HG03378 (cell line): ENCODE data around the gene MYO9B.

Experiments
- ATAC-seq: cut with Tn5 transposase; IDR thresholded peaks from one replicate; pipeline ENCODE4 v1.9.1; 2021; ENCODE audit warnings: mild to moderate bottlenecking, moderate library complexity; ENCODE audit not compliant: unreplicated experiment

MYO9B gene

GRCh38 chr19:17236811-17237543, 161.4 kb downstream of the MYO9B start:
- ATAC-seq: no peak

GRCh38 chr19:17237747-17238706, 162.4 kb downstream of the MYO9B start:
- ATAC-seq: no peak

- no peak for ATAC-seq
Observed at GRCh38 chr19:17240062-17240752, 164.6 kb downstream of the MYO9B start.

- ATAC-seq: no peak
Observed at GRCh38 chr19:17240826-17241399, 165.3 kb downstream of the MYO9B start.

GRCh38 chr19:17242431-17243208, 167.0 kb downstream of the MYO9B start:
- no peak for ATAC-seq

- ATAC-seq: no peak
Observed at GRCh38 chr19:17243211-17243829, 167.7 kb downstream of the MYO9B start.

- no peak for ATAC-seq
Observed at GRCh38 chr19:17243830-17244617, 168.4 kb downstream of the MYO9B start.

GRCh38 chr19:17244618-17245534, 169.3 kb downstream of the MYO9B start:
- no peak for ATAC-seq

GRCh38 chr19:17245535-17245984, 170.0 kb downstream of the MYO9B start, which contains the start of gene NR2F6:
Gene NR2F6 (minus strand): TSS chr19:17245919. CDS start chr19:17245220, 699 bp downstream.
- ATAC-seq: no peak

- no peak for ATAC-seq
Observed at GRCh38 chr19:17246681-17247425, 171.3 kb downstream of the MYO9B start.

- no peak for ATAC-seq
Observed at GRCh38 chr19:17248011-17248776, 172.6 kb downstream of the MYO9B start.

- no peak for ATAC-seq
Observed at GRCh38 chr19:17249887-17250548, 174.4 kb downstream of the MYO9B start.

- ATAC-seq: no peak
Observed at GRCh38 chr19:17254636-17255035, 179.1 kb downstream of the MYO9B start.

- no peak for ATAC-seq
Observed at GRCh38 chr19:17255150-17255621, 179.6 kb downstream of the MYO9B start.

GRCh38 chr19:17256130-17256529, 180.6 kb downstream of the MYO9B start:
- no peak for ATAC-seq
